Peyer's patch (tissue), 4 donors: ENCODE measurements around the gene AP1M1.

Source experiments
- POLR2A ChIP-seq, 2 donors: fragments of 450-650 bp; IDR thresholded peaks; one replicate each; pipeline ENCODE4 v1.5.1; 2017; ENCODE audit warnings: antibody characterized with exemption in 2 of 2, mild to moderate bottlenecking in 2 of 2, moderate library complexity in 2 of 2
- TF ChIP-seq, protein P1 (sequence below), 6 experiments: fragments of 450-650 bp in 4 of 6; fragments of 200-600 bp in 2 of 6; sonication (generic) in 1 of 6; IDR thresholded peaks; one replicate each; pipeline ENCODE4 v1.5.1; 2017 to 2019; ENCODE audit warnings: antibody characterized with exemption in 6 of 6, mild to moderate bottlenecking in 3 of 6, moderate library complexity in 1 of 6

DNA sequence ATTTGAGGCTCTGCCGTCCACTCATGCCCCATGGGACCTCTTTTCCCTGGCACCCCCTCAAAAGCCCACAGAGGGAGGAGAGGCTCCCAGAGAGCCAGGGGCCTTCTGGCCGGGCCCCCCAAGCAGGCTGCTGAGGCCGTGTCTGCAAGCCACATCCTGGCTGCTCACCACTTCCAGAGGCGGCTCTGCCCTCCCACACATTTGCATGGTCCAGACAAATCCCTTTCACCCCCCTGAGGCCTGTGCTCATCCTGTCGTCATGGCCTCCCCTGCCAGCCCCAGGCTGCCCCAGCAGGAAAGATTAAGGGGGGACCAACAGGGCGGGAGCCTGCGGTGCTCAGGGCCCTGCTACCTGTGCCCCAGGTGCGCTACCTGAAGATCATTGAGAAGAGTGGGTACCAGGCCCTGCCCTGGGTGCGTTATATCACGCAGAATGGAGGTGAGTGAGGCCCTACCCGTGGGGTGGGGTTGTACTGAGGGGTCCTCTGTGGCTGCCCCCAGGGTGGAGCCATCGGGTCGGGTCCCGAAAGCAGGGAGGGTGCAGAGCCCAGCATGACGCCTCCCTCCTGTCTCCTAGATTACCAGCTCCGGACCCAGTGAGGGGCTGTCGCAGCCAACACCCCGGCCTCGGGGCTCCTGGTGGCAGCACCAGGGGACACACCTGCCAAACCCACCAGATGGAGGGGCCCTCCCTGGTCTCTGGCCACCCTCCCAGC, 36.3 kb downstream of the AP1M1 start:
- TF ChIP-seq, protein P1, sequence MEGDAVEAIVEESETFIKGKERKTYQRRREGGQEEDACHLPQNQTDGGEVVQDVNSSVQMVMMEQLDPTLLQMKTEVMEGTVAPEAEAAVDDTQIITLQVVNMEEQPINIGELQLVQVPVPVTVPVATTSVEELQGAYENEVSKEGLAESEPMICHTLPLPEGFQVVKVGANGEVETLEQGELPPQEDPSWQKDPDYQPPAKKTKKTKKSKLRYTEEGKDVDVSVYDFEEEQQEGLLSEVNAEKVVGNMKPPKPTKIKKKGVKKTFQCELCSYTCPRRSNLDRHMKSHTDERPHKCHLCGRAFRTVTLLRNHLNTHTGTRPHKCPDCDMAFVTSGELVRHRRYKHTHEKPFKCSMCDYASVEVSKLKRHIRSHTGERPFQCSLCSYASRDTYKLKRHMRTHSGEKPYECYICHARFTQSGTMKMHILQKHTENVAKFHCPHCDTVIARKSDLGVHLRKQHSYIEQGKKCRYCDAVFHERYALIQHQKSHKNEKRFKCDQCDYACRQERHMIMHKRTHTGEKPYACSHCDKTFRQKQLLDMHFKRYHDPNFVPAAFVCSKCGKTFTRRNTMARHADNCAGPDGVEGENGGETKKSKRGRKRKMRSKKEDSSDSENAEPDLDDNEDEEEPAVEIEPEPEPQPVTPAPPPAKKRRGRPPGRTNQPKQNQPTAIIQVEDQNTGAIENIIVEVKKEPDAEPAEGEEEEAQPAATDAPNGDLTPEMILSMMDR (IDR thresholded peaks at IDR 0.05) = no peak
- no peak for TF ChIP-seq POLR2A (IDR thresholded peaks at IDR 0.05)
